GM18909 (cell line): ENCODE data around the gene PDPK1.

Experiments used
- ATAC-seq: cut with Tn5 transposase; IDR thresholded peaks from one replicate; pipeline ENCODE4 v1.9.1; 2021; ENCODE audit warnings: mild to moderate bottlenecking; ENCODE audit not compliant: unreplicated experiment, poor library complexity

The PDPK1 gene

DNA sequence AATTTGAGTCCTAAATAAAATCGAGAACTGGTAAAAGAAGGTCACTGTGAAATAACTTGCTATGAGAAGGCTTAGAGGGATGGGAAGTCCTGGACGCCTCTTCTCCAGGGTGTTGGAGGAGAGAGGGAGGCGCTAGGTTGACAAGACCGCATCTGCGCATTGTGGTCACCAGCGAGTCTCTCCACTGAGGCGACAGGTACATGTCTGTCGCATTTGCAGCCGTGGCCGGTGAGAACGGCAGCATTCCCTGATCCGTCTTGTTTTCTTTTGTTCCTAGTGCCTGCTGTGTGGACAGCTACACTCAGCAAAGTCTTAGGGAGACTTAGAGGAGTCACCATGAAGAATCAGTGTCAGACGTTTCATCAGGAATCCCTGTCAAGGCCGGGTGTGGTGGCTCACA lies 32.1 kb upstream of the PDPK1 start:
- ATAC-seq, result no peak

DNA sequence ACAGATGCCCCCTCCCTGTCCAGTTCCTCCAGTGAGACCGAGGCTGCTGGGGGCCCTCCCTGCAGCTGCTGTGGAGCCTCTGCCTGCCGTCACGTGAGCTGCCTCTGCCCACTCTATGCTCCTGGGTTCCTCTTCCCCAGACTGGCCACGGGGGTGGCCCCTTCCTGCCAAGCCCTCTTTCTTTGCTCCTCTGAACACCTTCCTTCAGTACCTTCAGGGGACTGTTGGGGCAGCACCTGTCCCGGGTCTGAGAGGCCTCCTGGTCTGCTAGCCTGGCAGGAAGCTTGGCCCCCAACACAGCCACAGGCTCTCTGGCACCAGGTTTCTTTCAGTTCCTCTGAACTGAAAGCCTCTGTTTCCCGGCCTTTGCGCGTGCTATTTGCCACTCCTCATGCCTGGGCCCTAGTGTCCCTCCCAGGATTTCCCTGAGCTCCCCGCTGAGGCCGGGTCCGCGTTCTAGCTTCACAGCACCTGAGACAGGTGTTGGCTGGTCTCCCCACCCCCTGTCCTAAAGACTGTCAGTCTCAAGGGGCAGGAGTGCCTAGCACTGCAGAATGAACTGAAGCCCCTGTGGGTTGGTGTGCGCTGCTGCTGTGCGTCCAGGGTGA lies 30.7 kb upstream of the PDPK1 start:
- no peak for ATAC-seq

GRCh38 chr16:2507665-2508064 lies 30.2 kb upstream of the PDPK1 start:
- no peak for ATAC-seq

DNA sequence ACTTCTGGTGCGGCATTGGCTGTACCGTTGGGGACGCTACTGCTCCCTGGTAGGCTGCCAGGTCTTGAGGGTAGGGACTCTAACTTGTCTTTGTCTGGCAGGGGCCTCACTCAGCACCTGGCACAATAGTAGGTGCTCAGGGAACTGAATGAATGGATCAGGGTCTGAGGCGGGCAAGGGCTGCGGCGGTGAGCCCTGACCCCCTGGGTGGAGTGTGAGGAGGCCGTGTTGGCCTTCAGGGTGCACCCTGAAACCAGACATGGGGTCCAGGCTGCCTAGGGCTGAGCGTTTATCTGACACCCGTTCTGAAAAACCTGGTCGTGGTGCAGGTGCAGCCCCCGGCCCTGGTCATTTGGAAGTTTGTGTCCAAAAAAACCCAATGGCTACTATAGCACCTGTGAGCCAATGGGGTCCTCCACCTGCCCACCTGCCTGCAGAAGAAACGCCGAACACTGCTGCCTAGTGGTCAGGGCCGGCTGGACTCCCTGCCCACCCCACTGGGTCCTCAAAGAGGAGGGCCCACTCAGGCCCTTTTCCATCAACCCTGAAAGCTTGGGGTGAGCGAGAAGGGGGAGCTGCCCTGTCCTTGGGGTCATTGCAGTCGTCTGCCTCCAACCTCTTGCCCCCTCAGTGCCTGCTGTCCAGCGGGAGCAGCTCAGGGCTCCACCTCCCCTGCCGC lies 29.0 kb upstream of the PDPK1 start:
- ATAC-seq, result no peak

- no peak for ATAC-seq
Observed at GRCh38 chr16:2511128-2511800, 26.6 kb upstream of the PDPK1 start.

- ATAC-seq, result no peak
Observed at GRCh38 chr16:2511996-2512734, 25.7 kb upstream of the PDPK1 start.

- no peak for ATAC-seq
Observed at GRCh38 chr16:2512735-2513404, 25.0 kb upstream of the PDPK1 start.

DNA sequence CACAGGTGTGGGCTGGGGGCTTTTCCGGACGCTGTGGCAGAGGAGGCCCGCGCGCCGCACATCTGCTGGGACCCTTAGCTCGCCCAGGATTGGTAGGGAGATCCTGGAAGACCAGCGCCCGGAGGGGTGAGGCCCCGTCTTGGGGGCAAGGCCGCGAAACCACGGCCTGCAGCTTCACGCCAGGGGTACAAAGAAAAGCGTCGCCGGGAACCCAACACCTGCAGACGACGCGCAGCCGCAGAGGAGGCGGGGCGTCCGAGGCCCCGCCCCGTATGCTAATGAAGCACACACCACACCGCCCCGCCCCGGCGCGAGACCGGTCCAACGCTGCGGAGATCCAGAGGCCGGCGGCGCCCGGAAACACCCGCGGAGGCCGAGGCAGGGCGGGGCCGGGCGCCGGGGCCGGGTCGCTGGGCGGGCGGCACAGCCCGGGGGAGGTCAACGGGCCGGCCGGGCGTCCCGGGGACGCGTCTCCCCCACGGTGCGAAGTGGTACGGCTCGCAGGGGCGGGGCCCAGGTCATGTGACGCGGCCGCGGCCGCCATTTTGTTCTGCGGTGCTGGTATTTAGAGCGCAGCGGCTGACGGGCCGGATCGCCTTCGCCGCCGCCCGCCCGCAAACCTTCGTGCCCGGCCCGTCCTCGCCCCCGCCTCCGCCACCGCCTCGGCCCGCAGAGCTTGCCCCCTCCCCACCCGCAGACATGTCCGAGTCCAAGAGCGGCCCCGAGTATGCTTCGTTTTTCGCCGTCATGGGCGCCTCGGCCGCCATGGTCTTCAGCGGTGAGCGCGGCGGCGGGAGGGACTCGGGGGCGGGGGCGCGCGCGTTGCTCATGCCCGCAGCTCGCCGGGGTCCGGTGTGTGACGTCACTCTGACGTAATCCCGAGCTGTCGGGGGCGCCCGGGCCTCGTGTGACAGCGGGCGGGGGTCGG lies 24.2 kb upstream of the PDPK1 start, which contains the start of gene ATP6V0C:
ATP6V0C (plus strand) TSS at position 548 of the 928 bp plus-strand sequence; CDS start at position 700, 152 bp downstream.
- peak; percentile 76 for ATAC-seq

DNA sequence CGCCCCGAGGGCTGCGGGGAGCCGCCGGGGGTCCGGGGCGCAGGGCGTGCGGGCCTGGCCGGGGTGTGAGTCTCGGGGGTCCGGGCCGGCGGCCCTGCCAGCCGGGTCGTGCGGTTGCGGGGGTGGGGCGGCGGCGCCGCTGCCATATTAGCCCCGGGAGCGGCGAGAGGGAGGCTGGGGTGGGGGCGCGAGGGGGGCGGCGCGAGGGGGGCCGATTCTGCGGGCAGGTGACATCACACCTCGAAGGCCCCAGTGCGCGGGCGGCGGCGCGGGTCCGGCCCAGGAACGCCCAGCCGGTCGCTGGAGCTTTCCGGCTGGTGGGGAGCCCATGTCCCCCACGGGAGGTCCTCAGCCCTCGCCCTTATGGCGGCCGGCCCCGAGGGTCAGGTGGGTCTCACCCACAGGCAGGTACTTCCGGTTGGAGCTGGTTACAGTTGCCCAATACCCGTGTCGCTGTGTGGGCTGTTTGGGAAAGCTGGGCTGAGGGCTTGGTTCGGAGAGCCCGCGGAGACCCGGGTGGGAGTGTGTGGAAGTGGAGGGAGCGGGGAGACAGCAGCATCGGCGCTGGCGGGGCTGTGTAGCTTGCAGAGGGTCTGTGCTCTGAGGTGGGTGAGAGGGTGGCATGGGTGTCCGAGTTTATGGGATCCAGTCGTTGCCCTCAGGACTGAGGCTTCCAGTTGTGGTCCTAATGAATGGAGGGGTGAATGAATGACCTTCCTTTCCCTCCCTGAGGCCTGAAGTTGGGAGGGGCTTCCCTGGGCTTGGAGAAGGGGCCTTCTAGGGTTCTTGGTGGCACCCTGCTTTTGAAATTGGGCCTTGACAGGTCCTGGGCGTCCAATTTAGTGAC lies 23.3 kb upstream of the PDPK1 start:
- ATAC-seq, result no peak

- ATAC-seq, result no peak
Observed at GRCh38 chr16:2515180-2515851, 22.5 kb upstream of the PDPK1 start.

- no peak for ATAC-seq
Observed at GRCh38 chr16:2516391-2517240, 21.2 kb upstream of the PDPK1 start.

DNA sequence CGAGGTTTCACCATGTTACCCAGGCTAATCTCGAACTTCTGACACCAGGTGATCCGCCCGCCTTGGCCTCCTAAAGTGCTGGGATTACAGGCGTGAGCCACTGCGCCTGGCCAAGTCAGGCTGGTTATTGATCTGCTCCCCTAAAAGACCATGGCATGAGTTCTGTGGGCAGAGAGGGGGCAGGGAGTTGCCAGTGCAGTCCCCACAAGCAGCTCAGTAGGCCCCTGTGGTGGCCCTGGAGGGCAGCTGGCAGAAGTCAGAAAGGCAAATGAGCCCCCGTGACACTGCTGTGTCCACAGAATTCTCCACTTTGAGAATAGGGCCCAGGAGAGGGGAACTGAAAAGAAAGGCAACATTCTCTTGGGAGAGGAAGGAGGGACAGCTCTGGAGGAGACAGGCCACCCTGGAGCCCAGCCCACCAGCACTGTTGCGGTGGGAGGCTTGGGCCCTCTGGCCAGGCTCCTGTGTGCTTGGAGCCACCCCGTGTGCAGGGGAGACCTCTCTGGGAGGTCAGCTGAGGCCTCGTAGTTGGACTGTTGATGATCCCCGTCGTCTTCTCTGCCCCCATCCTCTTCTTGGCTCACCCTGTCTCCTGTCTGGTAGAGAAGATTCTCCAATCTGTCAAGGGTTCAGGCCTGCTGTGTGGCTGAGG lies 19.7 kb upstream of the PDPK1 start:
- no peak for ATAC-seq

DNA sequence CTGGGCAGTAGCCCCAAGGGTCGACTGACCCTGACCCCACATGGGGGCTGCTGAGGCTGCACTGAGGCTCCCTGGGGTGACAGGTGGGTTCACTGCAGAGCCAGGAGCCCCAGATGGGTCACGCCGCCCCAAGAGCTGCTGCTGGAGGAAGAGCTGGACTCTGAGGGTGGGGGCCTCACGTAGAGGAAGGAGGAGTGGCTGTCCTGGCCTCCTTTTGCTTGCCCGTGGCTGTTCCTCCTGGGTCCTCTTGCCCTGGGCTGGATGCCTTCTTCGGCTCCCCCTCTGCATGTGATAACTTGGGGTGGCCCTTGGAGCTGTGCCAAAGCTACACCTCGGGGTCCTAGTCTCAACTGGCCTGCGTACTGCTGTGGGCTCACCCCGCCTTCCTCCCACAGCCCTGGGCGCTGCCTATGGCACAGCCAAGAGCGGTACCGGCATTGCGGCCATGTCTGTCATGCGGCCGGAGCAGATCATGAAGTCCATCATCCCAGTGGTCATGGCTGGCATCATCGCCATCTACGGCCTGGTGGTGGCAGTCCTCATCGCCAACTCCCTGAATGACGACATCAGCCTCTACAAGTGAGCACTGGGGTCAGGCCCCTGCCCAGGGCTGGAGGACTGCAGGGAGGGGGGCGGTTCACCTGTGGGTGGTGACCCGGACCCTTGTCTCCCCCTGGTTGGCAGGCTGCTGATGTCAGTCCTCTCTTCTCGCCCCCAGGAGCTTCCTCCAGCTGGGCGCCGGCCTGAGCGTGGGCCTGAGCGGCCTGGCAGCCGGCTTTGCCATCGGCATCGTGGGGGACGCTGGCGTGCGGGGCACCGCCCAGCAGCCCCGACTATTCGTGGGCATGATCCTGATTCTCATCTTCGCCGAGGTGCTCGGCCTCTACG lies 18.8 kb upstream of the PDPK1 start:
- ATAC-seq, result no peak

- no peak for ATAC-seq
Observed at GRCh38 chr16:2519711-2520080, 18.1 kb upstream of the PDPK1 start.

DNA sequence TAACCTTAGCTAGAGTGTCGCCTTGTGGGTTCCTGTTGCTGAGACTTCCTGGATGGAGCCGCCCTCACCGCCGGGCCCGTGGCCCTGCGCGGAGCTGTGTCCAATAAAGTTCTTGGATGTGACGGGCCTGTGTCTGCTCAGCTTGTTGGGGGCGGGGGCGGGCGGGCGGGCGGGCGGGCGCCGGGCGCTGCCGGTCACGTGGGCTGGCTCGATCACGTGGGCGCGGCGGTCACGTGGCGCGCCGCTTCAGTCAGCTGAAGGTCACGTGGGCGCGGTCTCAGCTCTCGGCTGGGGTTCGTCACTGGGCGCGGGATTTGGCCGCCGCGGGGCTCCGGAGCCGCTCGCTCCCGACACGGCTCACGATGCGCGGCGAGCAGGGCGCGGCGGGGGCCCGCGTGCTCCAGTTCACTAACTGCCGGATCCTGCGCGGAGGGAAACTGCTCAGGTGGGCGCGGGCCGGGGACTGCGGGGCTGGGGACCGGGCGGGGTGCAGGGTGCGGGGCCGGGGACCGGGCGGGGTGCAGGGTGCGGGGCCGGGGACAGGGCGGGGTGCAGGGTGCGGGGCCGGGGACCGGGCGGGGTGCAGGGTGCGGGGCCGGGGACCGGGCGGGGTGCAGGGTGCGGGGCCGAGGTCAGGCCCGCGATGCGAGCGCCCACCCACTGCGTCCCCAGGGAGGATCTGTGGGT lies 17.6 kb upstream of the PDPK1 start, which contains the start of gene AMDHD2:
AMDHD2 (plus strand) TSS at position 275 of the 687 bp plus-strand sequence; CDS start at position 363, 88 bp downstream.
- peak; percentile 43 for ATAC-seq
